Gastrocnemius medialis (tissue), 4 donors: ENCODE data around the gene NSDHL.

Source experiments
- CTCF ChIP-seq, 5 experiments: fragments of 450-650 bp in 3 of 5; fragments of 200-600 bp in 2 of 5; sonication (generic) in 2 of 5; IDR thresholded peaks in 4 of 5; conservative IDR thresholded peaks in 1 of 5; 1 replicate in 4 of 5; 2 replicates in 1 of 5; pipeline ENCODE4 v1.5.1; 2016 to 2019; ENCODE audit warnings: antibody characterized with exemption in 5 of 5, mild to moderate bottlenecking in 3 of 5, moderate library complexity in 3 of 5
- POLR2A ChIP-seq, 2 donors: fragments of 450-650 bp; IDR thresholded peaks; one replicate each; pipeline ENCODE4 v1.6.1; 2017; ENCODE audit warnings: antibody characterized with exemption in 2 of 2, mild to moderate bottlenecking in 2 of 2, moderate library complexity in 2 of 2

GRCh38 chrX:152917656-152918579 lies 87.1 kb downstream of the NSDHL start:
- TF ChIP-seq CTCF (IDR thresholded peaks at IDR 0.05 in 4 of 5, conservative IDR thresholded peaks at IDR 0.05 in 1 of 5) (no peak), POLR2A (IDR thresholded peaks at IDR 0.05) (no peak)
